Measurements from ENCODE around the gene UFC1. TPM values are rescaled to one million over a fixed set of nuclear protein-coding genes. Genes with fewer than 3 reads are reported as not detected.

UFC1 gene
- total and polyA plus RNA-seq, 2 of the 13 experiments (the other 11 are each of a cell fraction or from before 2014, with no cell fraction given): 72.8 to 85.2 TPM

DNA sequence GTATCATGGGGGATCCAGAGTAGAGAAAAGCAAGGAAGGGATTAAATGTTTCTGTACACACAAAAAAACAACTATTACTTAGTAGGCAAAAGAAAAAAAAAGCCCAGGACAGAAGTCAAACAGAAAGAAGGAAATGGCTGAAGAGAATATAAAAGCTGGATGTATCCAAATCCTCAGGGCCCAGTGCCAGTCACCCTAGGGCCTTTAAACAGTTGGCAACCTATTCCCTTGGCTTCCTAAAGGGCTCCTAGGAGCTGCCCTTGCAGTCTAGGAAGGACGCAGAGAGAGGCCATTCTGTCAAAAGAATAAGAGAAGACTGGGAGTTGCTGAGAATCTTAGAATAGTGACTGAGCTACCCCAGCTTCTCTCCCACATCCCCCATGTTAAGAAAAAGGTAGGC lies 18.6 kb downstream of the UFC1 start (continued):
- TF ChIP-seq, protein P1, sequence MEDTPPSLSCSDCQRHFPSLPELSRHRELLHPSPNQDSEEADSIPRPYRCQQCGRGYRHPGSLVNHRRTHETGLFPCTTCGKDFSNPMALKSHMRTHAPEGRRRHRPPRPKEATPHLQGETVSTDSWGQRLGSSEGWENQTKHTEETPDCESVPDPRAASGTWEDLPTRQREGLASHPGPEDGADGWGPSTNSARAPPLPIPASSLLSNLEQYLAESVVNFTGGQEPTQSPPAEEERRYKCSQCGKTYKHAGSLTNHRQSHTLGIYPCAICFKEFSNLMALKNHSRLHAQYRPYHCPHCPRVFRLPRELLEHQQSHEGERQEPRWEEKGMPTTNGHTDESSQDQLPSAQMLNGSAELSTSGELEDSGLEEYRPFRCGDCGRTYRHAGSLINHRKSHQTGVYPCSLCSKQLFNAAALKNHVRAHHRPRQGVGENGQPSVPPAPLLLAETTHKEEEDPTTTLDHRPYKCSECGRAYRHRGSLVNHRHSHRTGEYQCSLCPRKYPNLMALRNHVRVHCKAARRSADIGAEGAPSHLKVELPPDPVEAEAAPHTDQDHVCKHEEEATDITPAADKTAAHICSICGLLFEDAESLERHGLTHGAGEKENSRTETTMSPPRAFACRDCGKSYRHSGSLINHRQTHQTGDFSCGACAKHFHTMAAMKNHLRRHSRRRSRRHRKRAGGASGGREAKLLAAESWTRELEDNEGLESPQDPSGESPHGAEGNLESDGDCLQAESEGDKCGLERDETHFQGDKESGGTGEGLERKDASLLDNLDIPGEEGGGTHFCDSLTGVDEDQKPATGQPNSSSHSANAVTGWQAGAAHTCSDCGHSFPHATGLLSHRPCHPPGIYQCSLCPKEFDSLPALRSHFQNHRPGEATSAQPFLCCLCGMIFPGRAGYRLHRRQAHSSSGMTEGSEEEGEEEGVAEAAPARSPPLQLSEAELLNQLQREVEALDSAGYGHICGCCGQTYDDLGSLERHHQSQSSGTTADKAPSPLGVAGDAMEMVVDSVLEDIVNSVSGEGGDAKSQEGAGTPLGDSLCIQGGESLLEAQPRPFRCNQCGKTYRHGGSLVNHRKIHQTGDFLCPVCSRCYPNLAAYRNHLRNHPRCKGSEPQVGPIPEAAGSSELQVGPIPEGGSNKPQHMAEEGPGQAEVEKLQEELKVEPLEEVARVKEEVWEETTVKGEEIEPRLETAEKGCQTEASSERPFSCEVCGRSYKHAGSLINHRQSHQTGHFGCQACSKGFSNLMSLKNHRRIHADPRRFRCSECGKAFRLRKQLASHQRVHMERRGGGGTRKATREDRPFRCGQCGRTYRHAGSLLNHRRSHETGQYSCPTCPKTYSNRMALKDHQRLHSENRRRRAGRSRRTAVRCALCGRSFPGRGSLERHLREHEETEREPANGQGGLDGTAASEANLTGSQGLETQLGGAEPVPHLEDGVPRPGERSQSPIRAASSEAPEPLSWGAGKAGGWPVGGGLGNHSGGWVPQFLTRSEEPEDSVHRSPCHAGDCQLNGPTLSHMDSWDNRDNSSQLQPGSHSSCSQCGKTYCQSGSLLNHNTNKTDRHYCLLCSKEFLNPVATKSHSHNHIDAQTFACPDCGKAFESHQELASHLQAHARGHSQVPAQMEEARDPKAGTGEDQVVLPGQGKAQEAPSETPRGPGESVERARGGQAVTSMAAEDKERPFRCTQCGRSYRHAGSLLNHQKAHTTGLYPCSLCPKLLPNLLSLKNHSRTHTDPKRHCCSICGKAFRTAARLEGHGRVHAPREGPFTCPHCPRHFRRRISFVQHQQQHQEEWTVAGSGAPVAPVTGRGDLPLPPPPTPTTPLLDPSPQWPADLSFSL (CRISPR knock-in tag; IDR thresholded peaks at IDR 0.05): no peak
- TF ChIP-seq TBP (CRISPR knock-in tag; IDR thresholded peaks at IDR 0.05) (no peak), ZNF557 (CRISPR knock-in tag; IDR thresholded peaks at IDR 0.05) (no peak), ZNF782 (CRISPR knock-in tag; IDR thresholded peaks at IDR 0.05; ENCODE audit: borderline replicate concordance) (no peak), GATAD1 (CRISPR knock-in tag; IDR thresholded peaks at IDR 0.05) (no peak), ZNF615 (CRISPR knock-in tag; IDR thresholded peaks at IDR 0.05; ENCODE audit: borderline replicate concordance) (no peak), SCMH1 (CRISPR knock-in tag; IDR thresholded peaks at IDR 0.05; ENCODE audit: borderline replicate concordance) (no peak)
- TF ChIP-seq, protein P2, sequence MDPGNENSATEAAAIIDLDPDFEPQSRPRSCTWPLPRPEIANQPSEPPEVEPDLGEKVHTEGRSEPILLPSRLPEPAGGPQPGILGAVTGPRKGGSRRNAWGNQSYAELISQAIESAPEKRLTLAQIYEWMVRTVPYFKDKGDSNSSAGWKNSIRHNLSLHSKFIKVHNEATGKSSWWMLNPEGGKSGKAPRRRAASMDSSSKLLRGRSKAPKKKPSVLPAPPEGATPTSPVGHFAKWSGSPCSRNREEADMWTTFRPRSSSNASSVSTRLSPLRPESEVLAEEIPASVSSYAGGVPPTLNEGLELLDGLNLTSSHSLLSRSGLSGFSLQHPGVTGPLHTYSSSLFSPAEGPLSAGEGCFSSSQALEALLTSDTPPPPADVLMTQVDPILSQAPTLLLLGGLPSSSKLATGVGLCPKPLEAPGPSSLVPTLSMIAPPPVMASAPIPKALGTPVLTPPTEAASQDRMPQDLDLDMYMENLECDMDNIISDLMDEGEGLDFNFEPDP (CRISPR knock-in tag; conservative IDR thresholded peaks at IDR 0.05): no peak
- TF ChIP-seq, protein P3, sequence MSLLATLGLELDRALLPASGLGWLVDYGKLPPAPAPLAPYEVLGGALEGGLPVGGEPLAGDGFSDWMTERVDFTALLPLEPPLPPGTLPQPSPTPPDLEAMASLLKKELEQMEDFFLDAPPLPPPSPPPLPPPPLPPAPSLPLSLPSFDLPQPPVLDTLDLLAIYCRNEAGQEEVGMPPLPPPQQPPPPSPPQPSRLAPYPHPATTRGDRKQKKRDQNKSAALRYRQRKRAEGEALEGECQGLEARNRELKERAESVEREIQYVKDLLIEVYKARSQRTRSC (CRISPR knock-in tag; IDR thresholded peaks at IDR 0.05; ENCODE audit: low read depth): no peak
- TF ChIP-seq, protein P4, sequence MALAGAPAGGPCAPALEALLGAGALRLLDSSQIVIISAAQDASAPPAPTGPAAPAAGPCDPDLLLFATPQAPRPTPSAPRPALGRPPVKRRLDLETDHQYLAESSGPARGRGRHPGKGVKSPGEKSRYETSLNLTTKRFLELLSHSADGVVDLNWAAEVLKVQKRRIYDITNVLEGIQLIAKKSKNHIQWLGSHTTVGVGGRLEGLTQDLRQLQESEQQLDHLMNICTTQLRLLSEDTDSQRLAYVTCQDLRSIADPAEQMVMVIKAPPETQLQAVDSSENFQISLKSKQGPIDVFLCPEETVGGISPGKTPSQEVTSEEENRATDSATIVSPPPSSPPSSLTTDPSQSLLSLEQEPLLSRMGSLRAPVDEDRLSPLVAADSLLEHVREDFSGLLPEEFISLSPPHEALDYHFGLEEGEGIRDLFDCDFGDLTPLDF (CRISPR knock-in tag; IDR thresholded peaks at IDR 0.05): no peak

Data from HepG2 (cell line).